SK-N-SH (cell line): ENCODE results near the gene TBXAS1. TPM values are rescaled to one million over a fixed set of nuclear protein-coding genes. Genes with fewer than 3 reads are reported as not detected.

Experiments used
- CTCF ChIA-PET: fragments of 300-600, 350-600 bp; formaldehyde crosslinking; extraction: SDS; loops from one replicate; lab custom pipeline; 2021; lab: Yijun Ruan, JAX
- POLR2A ChIA-PET: fragments of 350-600 bp; sonication (Branson Sonifier 250); formaldehyde crosslinking; extraction: SDS; loops from one replicate; lab custom pipeline; 2020; ENCODE audit warnings: antibody characterized with exemption, inconsistent platforms; lab: Yijun Ruan, JAX
- DNase-seq: peaks from one replicate; pipeline ENCODE4 v3.0.0; 2012
- H2AFZ ChIP-seq: fragments of 200-600 bp; sonication (generic); 2 replicates; pipeline ENCODE4 v1.8.1; 2016; ENCODE audit warnings: antibody characterized with exemption, mild to moderate bottlenecking, low read depth
- H3F3A ChIP-seq: fragments of 200-600 bp; sonication (generic); replicated peaks from 2 replicates; pipeline ENCODE3; 2016; ENCODE audit warnings: antibody characterized with exemption, mild to moderate bottlenecking; ENCODE audit not compliant: insufficient read depth
- H3K27ac ChIP-seq, 2 experiments: fragments of 200-500 bp in 1 of 2; fragments of 200-600 bp in 1 of 2; sonication (Bioruptor generic) in 1 of 2; sonication (generic), shearing (Covaris generic) in 1 of 2; 2 replicates each; pipeline versions ENCODE4 v1.5.1 to v1.6.1; 2014 to 2016; ENCODE audit warnings: low read depth in 2 of 2, inconsistent platforms in 1 of 2, low read length in 1 of 2, mild to moderate bottlenecking in 1 of 2, mixed read lengths in 1 of 2
- H3K27me3 ChIP-seq: fragments of 200-600 bp; sonication (generic), shearing (Covaris generic); 2 replicates; pipeline ENCODE4 v1.6.1; 2016; ENCODE audit warnings: mixed run types; ENCODE audit not compliant: insufficient read depth
- H3K36me3 ChIP-seq, 2 experiments: fragments of 200-500 bp in 1 of 2; fragments of 200-600 bp in 1 of 2; sonication (Bioruptor generic) in 1 of 2; sonication (generic) in 1 of 2; replicated peaks in 1 of 2; 2 replicates each; pipeline versions ENCODE3 to v1.5.1; 2014 to 2016; ENCODE audit warnings: low read length in 1 of 2, mild to moderate bottlenecking in 1 of 2; ENCODE audit not compliant: insufficient read depth in 2 of 2, control insufficient read depth in 1 of 2
- H3K4me1 ChIP-seq, 2 experiments: fragments of 200-500 bp in 1 of 2; fragments of 200-600 bp in 1 of 2; sonication (Bioruptor generic) in 1 of 2; sonication (generic), shearing (Covaris generic) in 1 of 2; 2 replicates each; pipeline versions ENCODE4 v1.5.1 to v1.6.1; 2014 to 2016; ENCODE audit warnings: low read depth in 1 of 2, low read length in 1 of 2, mixed run types in 1 of 2; ENCODE audit not compliant: insufficient read depth in 2 of 2, control insufficient read depth in 1 of 2
- H3K4me2 ChIP-seq: fragments of 200-600 bp; sonication (generic), shearing (Covaris generic); 2 replicates; pipeline ENCODE4 v1.6.1; 2017; ENCODE audit warnings: mixed run types
- H3K4me3 ChIP-seq, 2 experiments: fragments of 200-500 bp in 1 of 2; fragments of 200-600 bp in 1 of 2; sonication (Bioruptor generic) in 1 of 2; sonication (generic), shearing (Covaris generic) in 1 of 2; 2 replicates each; pipeline versions ENCODE4 v1.5.1 to v1.8.1; 2014 to 2016; ENCODE audit warnings: low read depth in 2 of 2, inconsistent platforms in 1 of 2, low read length in 1 of 2, mild to moderate bottlenecking in 1 of 2, mixed read lengths in 1 of 2, moderate library complexity in 1 of 2
- H3K79me2 ChIP-seq: fragments of 200-600 bp; sonication (generic); 2 replicates; pipeline ENCODE4 v1.8.1; 2017; ENCODE audit warnings: mild to moderate bottlenecking; ENCODE audit not compliant: insufficient read depth
- H3K9ac ChIP-seq: fragments of 200-600 bp; sonication (generic); 2 replicates; pipeline ENCODE4 v1.6.1; 2017; ENCODE audit warnings: mixed run types
- H3K9me2 ChIP-seq: fragments of 200-600 bp; sonication (generic); 2 replicates; pipeline ENCODE4 v1.6.1; 2017; ENCODE audit warnings: mixed run types
- H3K9me3 ChIP-seq: fragments of 200-600 bp; sonication (generic); 2 replicates; pipeline ENCODE4 v1.6.1; 2017; ENCODE audit warnings: mixed run types, mild to moderate bottlenecking, moderate library complexity
- H4K20me1 ChIP-seq: fragments of 200-600 bp; sonication (generic); 2 replicates; pipeline ENCODE4 v1.6.1; 2017; ENCODE audit warnings: mild to moderate bottlenecking, mixed run types; ENCODE audit not compliant: insufficient read depth
- EP300 ChIP-seq, 2 experiments: IDR thresholded peaks; 2 replicates each; pipeline versions ENCODE4 v1.4.0 to v1.6.1; 2012; ENCODE audit warnings: borderline replicate concordance in 1 of 2, low read depth in 1 of 2, low read length in 1 of 2
- FOSL2 ChIP-seq: IDR thresholded peaks from 2 replicates; pipeline ENCODE4 v1.4.0; 2012; ENCODE audit warnings: low read depth, mild to moderate bottlenecking, moderate library complexity, borderline replicate concordance
- NRF1 ChIP-seq: IDR thresholded peaks from 2 replicates; pipeline ENCODE4 v1.6.1; 2012; ENCODE audit warnings: low read depth, mild to moderate bottlenecking, low read length
- REST ChIP-seq: IDR thresholded peaks from 2 replicates; pipeline ENCODE4 v1.6.1; 2012; ENCODE audit warnings: mild to moderate bottlenecking, low read depth, low read length, moderate library complexity
- RXRA ChIP-seq: IDR thresholded peaks from 2 replicates; pipeline ENCODE4 v1.4.0; 2012; ENCODE audit warnings: low read depth, mild to moderate bottlenecking, borderline replicate concordance
- TCF12 ChIP-seq: IDR thresholded peaks from 2 replicates; pipeline ENCODE4 v1.4.0; 2012
- USF1 ChIP-seq: IDR thresholded peaks from 2 replicates; pipeline ENCODE4 v1.4.0; 2012; ENCODE audit warnings: low read depth, borderline replicate concordance
- WGBS: methylation state at CpG from one replicate; pipeline ENCODE4 v1.1.6; 2017; ENCODE audit warnings: low lambda C conversion rate; 5-methylcytosine and 5-hydroxymethylcytosine counted together
- polyA plus RNA-seq, 3 experiments: library from polyadenylated mRNA; depleted of rRNA; stranded (reverse); fragments of >200 nt; gene quantifications; 2 replicates each; pipeline ENCODE4 v1.2.3, GENCODE V29; 2012
- TF ChIP-seq, protein P1 (sequence below): IDR thresholded peaks from 2 replicates; pipeline ENCODE4; 2012

TBXAS1 gene
- polyA plus RNA-seq, 1 of the 3 experiments (the other 2 are of a cell fraction): 4.4 TPM

DNA sequence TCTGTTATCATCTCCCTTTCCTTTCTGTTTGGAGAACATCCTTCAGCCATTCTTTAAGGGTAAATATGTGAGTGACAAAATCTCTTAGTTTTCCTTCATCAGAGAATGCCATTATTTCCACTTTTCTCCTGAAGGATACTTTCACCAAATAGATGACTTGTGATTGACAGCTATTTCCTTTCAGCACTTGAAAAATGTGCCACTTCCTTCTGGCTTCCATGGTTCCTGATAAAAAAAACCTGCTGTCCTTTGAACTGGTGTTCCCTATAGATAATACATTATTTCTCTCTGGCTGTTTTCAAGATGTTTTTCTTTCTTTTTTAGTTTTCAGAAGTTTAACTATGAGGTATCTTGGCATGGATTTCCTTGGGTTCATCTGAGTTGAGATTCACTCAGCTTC, 79.7 kb downstream of the TBXAS1 start (continued):
- TF ChIP-seq USF1 (no peak), TCF12 (no peak), EP300 (IDR thresholded peaks at IDR 0.05; ENCODE audit: borderline replicate concordance in 1 of 2, low read depth in 1 of 2, low read length in 1 of 2) (no peak), REST (no peak)

GRCh38 chr7:139909379-139910050, 80.5 kb downstream of the TBXAS1 start:
- DNase-seq: no peak
- Histone ChIP-seq H3K27me3 (no peaks in the 10 kb centered on the region), H3K4me1 (peaks cover 0 to 5% of the 10 kb centered on the region in 2 experiments; a peak in 1 of 4 replicates), H2AFZ (no peak overlapping the region), H3K9ac (no peak overlapping the region), H3K4me3 (no peak overlapping the region), H3K27ac (no peak overlapping the region), H4K20me1 (no peaks in the 10 kb centered on the region), H3K9me3 (0 out of 2 replicates have a peak, but pooled peaks cover 3% of the 10 kb centered on the region), H3K79me2 (no peaks in the 10 kb centered on the region), H3K4me2 (no peak overlapping the region), H3K9me2 (no peaks in the 10 kb centered on the region), H3F3A (no peaks in the 10 kb centered on the region), H3K36me3 (no peaks in the 10 kb centered on the region)
- CTCF ChIA-PET: interaction anchor here (1.0 to 1.7 kb wide), 2 partner anchors 20 to 66 kb away, joined by 4 read pairs; no protein-coding TSS in a partner anchor
- 61% methylated on average over 6 of the region's 6 CpGs for WGBS
- POLR2A ChIA-PET: no interaction called here
- TF ChIP-seq TCF12 (0 out of 2 replicates have a peak, but pooled peaks have one; percentile 8), RXRA (no peak), NRF1 (no peak), FOSL2 (0 out of 2 replicates have a peak, but pooled peaks have one; percentile 2)
- TF ChIP-seq, protein P1, sequence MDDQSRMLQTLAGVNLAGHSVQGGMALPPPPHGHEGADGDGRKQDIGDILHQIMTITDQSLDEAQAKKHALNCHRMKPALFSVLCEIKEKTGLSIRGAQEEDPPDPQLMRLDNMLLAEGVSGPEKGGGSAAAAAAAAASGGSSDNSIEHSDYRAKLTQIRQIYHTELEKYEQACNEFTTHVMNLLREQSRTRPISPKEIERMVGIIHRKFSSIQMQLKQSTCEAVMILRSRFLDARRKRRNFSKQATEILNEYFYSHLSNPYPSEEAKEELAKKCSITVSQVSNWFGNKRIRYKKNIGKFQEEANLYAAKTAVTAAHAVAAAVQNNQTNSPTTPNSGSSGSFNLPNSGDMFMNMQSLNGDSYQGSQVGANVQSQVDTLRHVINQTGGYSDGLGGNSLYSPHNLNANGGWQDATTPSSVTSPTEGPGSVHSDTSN: 0 out of 2 replicates have a peak, but pooled peaks have one; percentile 19
